PFSK-1 (cell line): ENCODE measurements around the gene DET1.

ENCODE experiments used
- FOXP2 ChIP-seq: optimal IDR thresholded peaks from 2 replicates; pipeline ENCODE3; 2011; ENCODE audit warnings: borderline replicate concordance, control low read depth, inconsistent platforms; ENCODE audit not compliant: insufficient read depth; ENCODE audit errors: extremely low read length, extremely low read depth
- POLR2AphosphoS5 ChIP-seq: IDR thresholded peaks from 2 replicates; pipeline ENCODE4 v1.6.1; 2012; ENCODE audit warnings: low read depth, mild to moderate bottlenecking, control low read depth, low read length, moderate library complexity
- SIN3A ChIP-seq: IDR thresholded peaks from 2 replicates; pipeline ENCODE4 v1.6.1; 2012; ENCODE audit warnings: mild to moderate bottlenecking, low read length, moderate library complexity, borderline replicate concordance; ENCODE audit not compliant: insufficient read depth
- TAF1 ChIP-seq: IDR thresholded peaks from 2 replicates; pipeline ENCODE4 v1.6.1; 2012; ENCODE audit warnings: low read length, control low read depth, borderline replicate concordance; ENCODE audit not compliant: insufficient read depth
- TF ChIP-seq, protein P1 (sequence below), 2 experiments: IDR thresholded peaks; 2 replicates each; pipeline versions ENCODE4 v1.6.1 to v1.8.0; 2011 to 2012; ENCODE audit warnings: low read depth in 2 of 2, low read length in 2 of 2, control low read depth in 1 of 2, inconsistent platforms in 1 of 2, mild to moderate bottlenecking in 1 of 2, moderate library complexity in 1 of 2; ENCODE audit not compliant: insufficient read depth in 1 of 2

DET1 gene

DNA sequence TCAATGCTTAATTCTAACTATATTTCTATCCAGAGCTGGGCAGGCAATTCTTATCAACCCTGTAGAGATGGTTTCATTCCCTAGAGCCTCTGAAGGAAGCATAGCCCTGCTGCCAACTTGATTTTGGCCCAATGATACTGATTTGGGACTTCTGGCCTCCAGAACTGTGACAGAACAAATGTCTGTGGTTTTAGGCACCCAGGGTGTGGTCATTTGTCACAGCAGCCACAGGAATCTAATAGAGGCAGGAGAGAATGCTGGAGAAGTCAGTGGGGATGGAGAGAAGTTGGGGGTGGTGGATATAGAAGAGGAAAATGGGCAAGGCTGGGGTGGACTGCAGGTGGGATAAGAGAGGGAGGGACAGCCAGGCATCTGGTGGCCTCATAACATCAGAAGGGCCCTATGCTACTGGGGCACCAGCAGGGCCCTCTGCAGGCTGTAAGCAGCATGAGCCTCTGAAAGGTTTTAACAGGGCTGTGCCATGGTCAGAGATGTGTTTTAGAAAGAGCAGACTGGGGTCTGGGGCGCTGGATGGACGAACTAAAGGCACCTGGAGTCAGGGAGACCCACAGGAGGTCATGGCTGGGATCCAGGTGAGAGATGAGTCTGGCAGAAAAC, 59.2 kb downstream of the DET1 start:
- TF ChIP-seq SIN3A (no peak), FOXP2 (no peak), POLR2AphosphoS5 (no peak), TAF1 (no peak)
- TF ChIP-seq, protein P1, sequence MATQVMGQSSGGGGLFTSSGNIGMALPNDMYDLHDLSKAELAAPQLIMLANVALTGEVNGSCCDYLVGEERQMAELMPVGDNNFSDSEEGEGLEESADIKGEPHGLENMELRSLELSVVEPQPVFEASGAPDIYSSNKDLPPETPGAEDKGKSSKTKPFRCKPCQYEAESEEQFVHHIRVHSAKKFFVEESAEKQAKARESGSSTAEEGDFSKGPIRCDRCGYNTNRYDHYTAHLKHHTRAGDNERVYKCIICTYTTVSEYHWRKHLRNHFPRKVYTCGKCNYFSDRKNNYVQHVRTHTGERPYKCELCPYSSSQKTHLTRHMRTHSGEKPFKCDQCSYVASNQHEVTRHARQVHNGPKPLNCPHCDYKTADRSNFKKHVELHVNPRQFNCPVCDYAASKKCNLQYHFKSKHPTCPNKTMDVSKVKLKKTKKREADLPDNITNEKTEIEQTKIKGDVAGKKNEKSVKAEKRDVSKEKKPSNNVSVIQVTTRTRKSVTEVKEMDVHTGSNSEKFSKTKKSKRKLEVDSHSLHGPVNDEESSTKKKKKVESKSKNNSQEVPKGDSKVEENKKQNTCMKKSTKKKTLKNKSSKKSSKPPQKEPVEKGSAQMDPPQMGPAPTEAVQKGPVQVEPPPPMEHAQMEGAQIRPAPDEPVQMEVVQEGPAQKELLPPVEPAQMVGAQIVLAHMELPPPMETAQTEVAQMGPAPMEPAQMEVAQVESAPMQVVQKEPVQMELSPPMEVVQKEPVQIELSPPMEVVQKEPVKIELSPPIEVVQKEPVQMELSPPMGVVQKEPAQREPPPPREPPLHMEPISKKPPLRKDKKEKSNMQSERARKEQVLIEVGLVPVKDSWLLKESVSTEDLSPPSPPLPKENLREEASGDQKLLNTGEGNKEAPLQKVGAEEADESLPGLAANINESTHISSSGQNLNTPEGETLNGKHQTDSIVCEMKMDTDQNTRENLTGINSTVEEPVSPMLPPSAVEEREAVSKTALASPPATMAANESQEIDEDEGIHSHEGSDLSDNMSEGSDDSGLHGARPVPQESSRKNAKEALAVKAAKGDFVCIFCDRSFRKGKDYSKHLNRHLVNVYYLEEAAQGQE (IDR thresholded peaks at IDR 0.05; ENCODE audit: insufficient read depth in 1 of 2, low read depth in 2 of 2, low read length in 2 of 2): no peak

- TF ChIP-seq SIN3A (no peak), TAF1 (no peak), POLR2AphosphoS5 (no peak), FOXP2 (no peak)
- TF ChIP-seq, protein P1 (IDR thresholded peaks at IDR 0.05; ENCODE audit: insufficient read depth in 1 of 2, low read depth in 2 of 2, low read length in 2 of 2): no peak
Observed at GRCh38 chr15:88484682-88485331, 61.7 kb downstream of the DET1 start.

DNA sequence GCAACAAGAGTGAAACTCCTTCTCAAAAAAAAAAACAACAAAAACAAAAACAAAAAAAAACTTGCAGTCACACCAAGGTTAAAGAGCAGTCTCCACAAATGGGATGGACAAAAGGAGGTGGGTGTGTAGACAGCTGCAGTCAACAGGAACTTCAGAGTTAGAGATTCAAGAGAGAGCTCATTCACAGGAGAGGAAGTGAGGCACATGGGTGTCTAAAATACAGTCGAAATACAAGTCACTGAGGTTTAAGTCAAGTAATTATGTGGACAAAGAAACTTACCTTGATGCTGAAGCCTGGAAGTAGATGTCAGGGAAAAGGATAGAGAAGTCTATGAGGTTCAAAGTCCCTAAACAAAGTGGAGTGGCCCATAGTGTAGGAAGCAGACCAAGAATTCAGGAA, 64.2 kb downstream of the DET1 start:
- TF ChIP-seq POLR2AphosphoS5 (no peak), TAF1 (no peak), SIN3A (no peak), FOXP2 (no peak)
- TF ChIP-seq, protein P1 (IDR thresholded peaks at IDR 0.05; ENCODE audit: insufficient read depth in 1 of 2, low read depth in 2 of 2, low read length in 2 of 2): no peak

DNA sequence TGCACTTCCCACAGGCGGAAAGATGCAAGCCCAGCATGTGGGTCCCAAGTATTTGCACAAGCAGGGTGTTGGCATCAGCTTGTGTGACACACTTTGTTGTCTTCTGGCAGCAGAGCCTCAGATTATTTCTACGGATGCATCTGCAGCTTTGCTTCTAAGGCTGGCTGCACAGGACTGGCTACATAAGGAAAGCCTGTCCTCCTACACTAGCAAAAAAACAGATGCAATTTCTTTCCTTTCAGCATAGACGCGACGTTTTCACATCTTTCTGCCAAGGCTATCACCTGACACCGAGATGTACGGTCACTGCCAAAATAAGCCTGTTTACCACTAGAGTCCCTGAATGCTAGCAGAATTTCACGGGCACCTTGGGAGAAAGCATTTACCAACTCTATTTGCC, 65.5 kb downstream of the DET1 start:
- TF ChIP-seq POLR2AphosphoS5: no peak
- no peak for TF ChIP-seq SIN3A
- TF ChIP-seq, protein P1 (IDR thresholded peaks at IDR 0.05; ENCODE audit: insufficient read depth in 1 of 2, low read depth in 2 of 2, low read length in 2 of 2): no peak
- no peak for TF ChIP-seq FOXP2
- TF ChIP-seq TAF1: no peak

DNA sequence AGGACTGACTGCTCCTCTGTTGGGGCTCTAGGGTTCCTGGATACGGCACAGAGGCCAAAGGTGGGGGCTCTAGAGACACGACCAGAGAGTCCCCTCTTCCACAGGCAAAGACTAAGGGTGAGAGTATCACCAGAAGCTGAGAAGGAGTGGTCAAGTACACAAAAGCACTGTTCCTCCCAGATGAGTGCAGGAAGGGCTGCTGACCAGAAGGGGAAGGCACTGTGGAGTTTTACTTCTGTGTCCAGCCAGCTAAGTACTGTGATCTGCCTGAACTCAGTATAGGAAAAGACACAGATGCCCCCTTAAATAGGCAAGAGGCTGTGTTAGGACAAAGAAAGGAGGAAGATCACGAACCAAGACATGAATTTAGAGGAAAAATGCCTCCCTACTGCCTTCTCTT, 67.3 kb downstream of the DET1 start:
- TF ChIP-seq, protein P1 (IDR thresholded peaks at IDR 0.05; ENCODE audit: insufficient read depth in 1 of 2, low read depth in 2 of 2, low read length in 2 of 2): no peak
- no peak for TF ChIP-seq POLR2AphosphoS5
- no peak for TF ChIP-seq FOXP2
- no peak for TF ChIP-seq TAF1
- TF ChIP-seq SIN3A: no peak
